Fibroblast of the aortic adventitia (primary cell): ENCODE results near the gene UBR2. TPM values are rescaled to one million over a fixed set of nuclear protein-coding genes. Genes with fewer than 3 reads are reported as not detected.

Experiments used
- DNase-seq: peaks from one replicate; pipeline ENCODE4 v3.0.0-alpha.2; 2010; ENCODE audit warnings: low read depth
- H3K4me3 ChIP-seq: 2 replicates; pipeline ENCODE4 v1.5.1; 2011; ENCODE audit warnings: low read depth, mild to moderate bottlenecking, control low read depth, low read length, moderate library complexity
- total RNA-seq: library from RNA; depleted of rRNA; stranded (reverse); fragments of >200 nt; gene quantifications from 2 replicates; pipeline ENCODE4 v1.2.3, GENCODE V29; 2012; ENCODE audit warnings: low replicate concordance
- TF ChIP-seq, protein P1 (sequence below): IDR thresholded peaks from 2 replicates; pipeline ENCODE4 v1.5.1; 2011; ENCODE audit warnings: mild to moderate bottlenecking, low read length, control low read depth, inconsistent platforms; ENCODE audit not compliant: insufficient read depth

The UBR2 gene
- total RNA-seq, 1 donor = 35.9 TPM

GRCh38 chr6:42708096-42708495 is 144.3 kb downstream of the UBR2 start:
- no peak overlapping the region for H3K4me3 ChIP-seq
- no peak for DNase-seq
- TF ChIP-seq, protein P1, sequence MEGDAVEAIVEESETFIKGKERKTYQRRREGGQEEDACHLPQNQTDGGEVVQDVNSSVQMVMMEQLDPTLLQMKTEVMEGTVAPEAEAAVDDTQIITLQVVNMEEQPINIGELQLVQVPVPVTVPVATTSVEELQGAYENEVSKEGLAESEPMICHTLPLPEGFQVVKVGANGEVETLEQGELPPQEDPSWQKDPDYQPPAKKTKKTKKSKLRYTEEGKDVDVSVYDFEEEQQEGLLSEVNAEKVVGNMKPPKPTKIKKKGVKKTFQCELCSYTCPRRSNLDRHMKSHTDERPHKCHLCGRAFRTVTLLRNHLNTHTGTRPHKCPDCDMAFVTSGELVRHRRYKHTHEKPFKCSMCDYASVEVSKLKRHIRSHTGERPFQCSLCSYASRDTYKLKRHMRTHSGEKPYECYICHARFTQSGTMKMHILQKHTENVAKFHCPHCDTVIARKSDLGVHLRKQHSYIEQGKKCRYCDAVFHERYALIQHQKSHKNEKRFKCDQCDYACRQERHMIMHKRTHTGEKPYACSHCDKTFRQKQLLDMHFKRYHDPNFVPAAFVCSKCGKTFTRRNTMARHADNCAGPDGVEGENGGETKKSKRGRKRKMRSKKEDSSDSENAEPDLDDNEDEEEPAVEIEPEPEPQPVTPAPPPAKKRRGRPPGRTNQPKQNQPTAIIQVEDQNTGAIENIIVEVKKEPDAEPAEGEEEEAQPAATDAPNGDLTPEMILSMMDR = no peak

- TF ChIP-seq, protein P1 = no peak
Observed at GRCh38 chr6:42709871-42710270, 146.0 kb downstream of the UBR2 start.

DNA sequence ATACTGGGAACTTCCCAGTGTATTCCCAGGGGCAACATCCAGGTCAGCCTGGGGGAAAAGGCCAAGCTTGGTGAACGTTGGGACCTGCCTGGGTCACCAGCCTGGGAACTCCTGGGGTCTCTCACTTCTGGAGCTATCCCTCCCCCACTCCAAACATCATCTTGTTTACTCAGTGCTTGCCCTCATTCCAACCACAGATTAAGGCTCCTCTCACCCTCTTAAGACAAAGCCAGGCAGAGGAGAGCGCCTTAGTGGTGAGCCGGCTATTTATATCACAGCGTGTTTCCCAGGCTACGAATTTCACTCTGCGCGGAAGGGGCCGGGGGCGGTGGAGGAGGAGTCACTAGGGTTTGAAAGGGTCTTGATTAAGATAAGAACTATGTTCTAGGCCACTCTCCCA is 146.5 kb downstream of the UBR2 start:
- DNase-seq = no peak
- no peak overlapping the region for H3K4me3 ChIP-seq
- TF ChIP-seq, protein P1 = no peak

More at GRCh38 chr6:42709871-42710270, 146.0 kb downstream of the UBR2 start:
- no peak for DNase-seq
- no peak overlapping the region for H3K4me3 ChIP-seq

GRCh38 chr6:42711930-42712329 is 148.1 kb downstream of the UBR2 start:
- no peak for DNase-seq
- TF ChIP-seq, protein P1 = no peak
- no peak overlapping the region for H3K4me3 ChIP-seq

- DNase-seq = peak; percentile 42
- H3K4me3 ChIP-seq = no peak overlapping the region
- TF ChIP-seq, protein P1 = no peak
Observed at GRCh38 chr6:42714098-42714761, 150.4 kb downstream of the UBR2 start.

DNA sequence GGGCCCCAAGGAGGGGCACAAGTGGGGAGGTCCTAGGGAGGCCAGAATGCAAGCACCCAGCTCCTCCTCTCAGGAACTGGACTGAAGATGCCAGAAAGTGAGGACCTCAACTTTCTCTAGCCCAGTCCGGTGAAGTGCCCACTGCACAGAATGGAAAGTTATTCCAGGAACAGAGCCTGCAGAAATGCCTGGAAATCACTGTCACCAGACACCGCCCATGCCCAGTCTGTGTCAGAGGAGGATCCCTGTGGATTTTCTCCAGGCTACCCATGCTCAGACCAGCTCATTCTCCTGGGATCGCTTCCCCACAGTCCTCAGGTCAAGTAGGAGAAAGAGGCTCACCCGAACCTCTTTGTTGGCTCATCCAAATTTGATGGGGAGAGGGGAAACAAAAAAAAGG is 152.0 kb downstream of the UBR2 start:
- H3K4me3 ChIP-seq = no peak overlapping the region
- TF ChIP-seq, protein P1 = no peak
- DNase-seq = no peak

DNA sequence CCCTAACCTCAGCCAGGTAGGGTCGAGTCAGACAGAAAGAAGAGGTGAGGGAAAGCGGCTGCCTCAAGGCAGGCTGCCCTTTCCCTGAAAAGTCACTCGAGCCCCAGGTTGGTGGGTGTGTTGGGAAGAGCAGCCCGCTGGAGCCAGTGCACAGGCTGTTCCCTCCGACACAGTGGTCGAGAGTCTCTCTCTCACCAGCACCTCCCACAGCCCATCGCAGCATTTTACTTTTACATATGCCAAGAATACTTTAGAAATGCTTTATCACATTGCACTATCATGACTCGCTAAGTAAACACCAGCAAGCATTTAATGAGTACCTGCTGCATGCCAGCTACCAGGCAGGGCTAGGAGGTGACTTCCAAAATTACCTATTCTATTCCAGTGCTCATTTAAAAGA is 156.9 kb downstream of the UBR2 start:
- peak; percentile 54 for DNase-seq
- TF ChIP-seq, protein P1 = no peak
- H3K4me3 ChIP-seq = no peak overlapping the region
